Esophagus muscularis mucosa (tissue), 4 donors: ENCODE results near the gene NCOA6. TPM values are rescaled to one million over a fixed set of nuclear protein-coding genes. Genes with fewer than 3 reads are reported as not detected.
A peak's percentile ranks its signal among the peaks of the same experiment; 100 is the strongest.

Experiments
- DNase-seq: peaks from one replicate; pipeline ENCODE4 v3.0.0-alpha.2; 2017; ENCODE audit errors: extremely low spot score
- H3K27ac ChIP-seq, 4 donors: fragments of 200-600 bp; sonication (generic); replicated peaks in 1 of 4; 1 replicate in 3 of 4; 2 replicates in 1 of 4; pipeline ENCODE4 v1.5.1; 2016 to 2019; ENCODE audit warnings: mild to moderate bottlenecking in 1 of 4
- H3K27me3 ChIP-seq, 4 donors: fragments of 200-600 bp; sonication (generic); one replicate each; pipeline versions ENCODE4 v1.5.1 to v1.6.0; 2016 to 2019
- H3K36me3 ChIP-seq, 4 donors: fragments of 200-600 bp; sonication (generic); one replicate each; pipeline ENCODE4 v1.5.1; 2016 to 2019
- H3K4me1 ChIP-seq, 4 donors: fragments of 200-600 bp; sonication (generic); one replicate each; pipeline ENCODE4 v1.5.1; 2016 to 2019
- H3K4me3 ChIP-seq, 4 donors: fragments of 200-600 bp; sonication (generic); 1 replicate in 2 of 4; 2 replicates in 2 of 4; pipeline ENCODE4 v1.5.1; 2016 to 2019; ENCODE audit warnings: mild to moderate bottlenecking in 4 of 4, moderate library complexity in 1 of 4
- H3K9me3 ChIP-seq, 4 donors: fragments of 200-600 bp; sonication (generic); 1 replicate in 3 of 4; 2 replicates in 1 of 4; pipeline ENCODE4 v1.5.1; 2016 to 2019
- EP300 ChIP-seq: sonication (generic); formaldehyde crosslinking; IDR thresholded peaks from one replicate; pipeline ENCODE4 v1.6.1; 2017; ENCODE audit warnings: antibody characterized with exemption
- POLR2A ChIP-seq: fragments of 450-650 bp; IDR thresholded peaks from one replicate; pipeline ENCODE4 v1.6.1; 2017; ENCODE audit warnings: antibody characterized with exemption, moderate library complexity, mild to moderate bottlenecking, low read depth
- POLR2AphosphoS5 ChIP-seq, 2 donors: sonication (generic); formaldehyde crosslinking; IDR thresholded peaks; one replicate each; pipeline ENCODE4 v1.6.1; 2017; ENCODE audit warnings: antibody characterized with exemption in 2 of 2
- WGBS: methylation state at CpG from one replicate; pipeline ENCODE4 v1.1.5; 2018; 5-methylcytosine and 5-hydroxymethylcytosine counted together
- intact Hi-C: fragments of 100-400 bp; cut with DNase I; formaldehyde crosslinking; loops from one replicate; pipeline ENCODE4 v1.15.1; 2023
- total RNA-seq, 4 donors: library from RNA; depleted of rRNA; stranded (reverse); fragments of >200 nt; gene quantifications; one replicate each; pipeline versions ENCODE4 v1.1.0 to v1.2.1, GENCODE V29; 2016
- TF ChIP-seq, protein P1 (sequence below), 3 experiments: fragments of 200-600 bp in 2 of 3; fragments of 450-650 bp in 1 of 3; sonication (generic) in 2 of 3; IDR thresholded peaks; one replicate each; pipeline ENCODE4 v1.5.1; 2017 to 2019; ENCODE audit warnings: antibody characterized with exemption in 3 of 3, mild to moderate bottlenecking in 2 of 3, moderate library complexity in 1 of 3

Gene NCOA6
- total RNA-seq, 4 donors from 2014 or later = 14.9 to 30.2 (median 23.3) TPM

DNA sequence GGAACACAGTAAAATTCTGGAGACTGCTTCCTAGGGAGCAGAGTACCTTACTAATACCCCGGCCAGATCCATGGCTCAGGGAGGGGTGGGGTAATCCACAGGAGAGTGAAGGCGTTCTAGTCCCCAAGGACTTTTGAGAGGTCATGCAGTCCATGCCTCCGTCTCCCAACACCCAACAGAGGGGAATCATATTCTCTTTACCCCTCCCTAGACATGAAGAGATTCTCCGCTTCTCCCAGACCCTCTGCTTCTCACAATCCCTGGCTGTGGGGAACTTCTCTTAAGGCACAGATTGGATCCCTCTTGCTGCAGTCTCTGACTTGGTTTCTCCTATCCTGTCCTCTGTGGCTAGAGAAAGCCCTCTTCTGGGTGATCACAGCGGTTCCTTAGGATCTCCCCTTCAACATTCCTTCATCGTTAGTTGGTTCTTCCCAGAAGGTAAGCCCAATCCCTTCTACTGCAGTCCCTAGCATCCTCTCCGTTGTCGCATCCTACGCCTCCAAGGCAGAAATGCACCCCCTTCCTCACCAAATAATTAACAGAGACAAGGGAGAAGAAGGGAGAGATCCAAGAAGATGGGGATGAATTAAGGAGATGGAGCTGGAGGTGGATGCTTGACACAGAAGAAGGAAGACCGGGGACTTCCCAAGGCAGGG lies 46.6 kb upstream of the NCOA6 start:
- Histone ChIP-seq H3K27ac (peak overlapping the region; percentile 80 to 87 (median 82)), H3K4me3 (peak overlapping the region; percentile 72 to 88 (median 80)), H3K4me1 (peaks cover 24 to 56% (median 45%) of the 10 kb centered on the region in 4 donors), H3K27me3 (no peaks in the 10 kb centered on the region), H3K36me3 (no peaks in the 10 kb centered on the region), H3K9me3 (no peaks in the 10 kb centered on the region)
- no peak for DNase-seq
- intact Hi-C loops = loop anchor here (5.0 kb wide), 2 partner anchors 40 to 220 kb away; partner anchors contain the start of gene TRPC4AP
- TF ChIP-seq POLR2A (no peak), EP300 (peak; percentile 1)
- WGBS = 52% methylated on average over 10 of the region's 10 CpGs

DNA sequence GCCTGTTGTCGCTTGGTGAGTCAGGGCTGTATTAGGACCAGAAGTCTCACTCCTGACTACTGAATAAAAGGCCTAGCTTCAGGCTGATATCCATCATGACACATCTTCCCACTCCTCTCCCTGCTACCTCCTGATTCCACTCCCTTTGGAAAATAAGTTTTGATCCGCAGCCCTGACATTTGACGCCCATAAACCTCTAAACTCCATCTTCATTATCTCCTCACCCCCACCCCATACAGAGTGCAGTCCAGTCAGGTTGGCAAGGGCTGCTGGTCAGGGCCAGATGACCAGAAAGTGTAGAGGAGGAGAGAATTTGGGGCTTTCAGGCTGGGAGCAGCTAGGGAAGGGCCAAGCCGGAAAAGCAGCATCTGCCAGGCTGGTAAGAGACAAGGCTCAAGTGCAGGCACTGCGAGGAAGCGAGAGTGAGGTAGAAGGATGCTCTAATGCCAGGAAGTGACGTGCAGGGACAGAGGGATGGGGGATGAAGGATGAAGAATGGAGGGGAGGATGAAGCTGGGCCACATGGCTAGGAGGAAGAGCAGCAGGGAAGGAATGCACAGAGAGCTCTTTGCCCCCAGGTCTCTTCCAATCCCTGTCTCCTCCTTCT lies 46.0 kb upstream of the NCOA6 start:
- no peaks in the 10 kb centered on the region for H3K27me3 ChIP-seq
- no peak for TF ChIP-seq POLR2AphosphoS5 (IDR thresholded peaks at IDR 0.05)
- TF ChIP-seq POLR2A = no peak
- TF ChIP-seq EP300 = no peak
- TF ChIP-seq, protein P1, sequence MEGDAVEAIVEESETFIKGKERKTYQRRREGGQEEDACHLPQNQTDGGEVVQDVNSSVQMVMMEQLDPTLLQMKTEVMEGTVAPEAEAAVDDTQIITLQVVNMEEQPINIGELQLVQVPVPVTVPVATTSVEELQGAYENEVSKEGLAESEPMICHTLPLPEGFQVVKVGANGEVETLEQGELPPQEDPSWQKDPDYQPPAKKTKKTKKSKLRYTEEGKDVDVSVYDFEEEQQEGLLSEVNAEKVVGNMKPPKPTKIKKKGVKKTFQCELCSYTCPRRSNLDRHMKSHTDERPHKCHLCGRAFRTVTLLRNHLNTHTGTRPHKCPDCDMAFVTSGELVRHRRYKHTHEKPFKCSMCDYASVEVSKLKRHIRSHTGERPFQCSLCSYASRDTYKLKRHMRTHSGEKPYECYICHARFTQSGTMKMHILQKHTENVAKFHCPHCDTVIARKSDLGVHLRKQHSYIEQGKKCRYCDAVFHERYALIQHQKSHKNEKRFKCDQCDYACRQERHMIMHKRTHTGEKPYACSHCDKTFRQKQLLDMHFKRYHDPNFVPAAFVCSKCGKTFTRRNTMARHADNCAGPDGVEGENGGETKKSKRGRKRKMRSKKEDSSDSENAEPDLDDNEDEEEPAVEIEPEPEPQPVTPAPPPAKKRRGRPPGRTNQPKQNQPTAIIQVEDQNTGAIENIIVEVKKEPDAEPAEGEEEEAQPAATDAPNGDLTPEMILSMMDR (IDR thresholded peaks at IDR 0.05) = no peak
- H3K4me3 ChIP-seq = peak overlapping the region; percentile 72 to 88 (median 80)
- peak overlapping the region in 3 of 4 donors; percentile 80 to 87 (median 82) for H3K27ac ChIP-seq
- H3K36me3 ChIP-seq = no peaks in the 10 kb centered on the region
- 98% methylated on average over 7 of the region's 7 CpGs for WGBS
- peaks cover 24 to 53% (median 45%) of the 10 kb centered on the region in 4 donors for H3K4me1 ChIP-seq
- intact Hi-C loops = loop anchor here (5.0 kb wide), 2 partner anchors 39 to 221 kb away; partner anchors contain the start of gene TRPC4AP
- H3K9me3 ChIP-seq = no peaks in the 10 kb centered on the region
- DNase-seq = no peak

DNA sequence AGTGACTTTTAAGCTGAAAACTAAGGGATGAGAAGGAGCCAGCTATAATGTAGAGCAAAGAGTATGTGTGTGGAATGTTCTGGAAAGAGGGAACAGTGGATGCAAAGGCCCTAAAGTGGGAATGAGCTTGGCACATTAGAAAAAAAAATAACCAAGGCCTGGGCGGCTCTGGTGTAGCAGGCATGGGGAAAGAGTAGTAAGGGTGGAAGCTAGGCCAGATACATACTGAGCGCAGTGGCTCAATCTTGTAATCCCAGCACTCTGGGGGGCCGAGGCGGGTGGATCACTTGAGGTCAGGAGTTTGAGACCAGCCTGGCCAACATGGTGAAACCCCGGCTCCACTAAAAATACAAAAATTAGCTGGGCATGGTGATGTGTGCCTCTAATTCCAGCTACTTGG lies 38.8 kb upstream of the NCOA6 start:
- Histone ChIP-seq H3K4me3 (no peak overlapping the region), H3K4me1 (peaks cover 4 to 17% (median 6%) of the 10 kb centered on the region in 4 donors), H3K36me3 (peaks cover 8 to 46% (median 22%) of the 10 kb centered on the region in 4 donors), H3K27me3 (no peaks in the 10 kb centered on the region), H3K9me3 (no peaks in the 10 kb centered on the region), H3K27ac (no peak overlapping the region)
- 99% methylated on average over 5 of the region's 5 CpGs for WGBS
- peak; percentile 53 for DNase-seq
- intact Hi-C loops = no loop called here
- no peak for TF ChIP-seq POLR2AphosphoS5 (IDR thresholded peaks at IDR 0.05)

DNA sequence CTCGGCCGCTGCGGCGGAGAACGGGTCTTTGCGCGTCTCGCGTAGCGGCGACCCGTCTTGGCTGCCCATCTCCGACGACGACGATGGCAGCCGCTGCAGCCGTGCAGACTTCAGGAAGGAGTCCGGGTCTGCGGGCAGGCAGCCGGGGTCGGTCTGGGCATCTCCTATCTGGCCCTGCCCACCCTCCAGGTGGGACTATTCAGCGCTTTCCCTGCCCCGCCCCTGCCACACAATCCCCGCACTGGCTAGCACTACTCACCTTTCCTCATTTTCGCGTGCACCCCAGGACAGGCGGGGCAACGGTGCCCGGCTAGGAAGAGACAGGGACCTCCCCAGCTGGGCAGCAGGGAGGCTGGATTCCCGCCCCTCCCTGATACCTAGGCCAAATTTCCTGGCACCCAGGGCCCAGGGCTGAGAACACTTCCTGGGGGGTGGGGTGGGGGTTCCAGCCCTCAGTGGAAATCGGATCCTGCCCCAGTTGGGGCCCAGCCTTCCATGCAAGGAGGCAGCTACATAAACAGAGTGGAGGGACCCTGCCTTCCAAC lies 38.0 kb upstream of the NCOA6 start:
- Histone ChIP-seq H3K4me1 (peaks cover 4 to 17% (median 6%) of the 10 kb centered on the region in 4 donors), H3K27ac (no peak overlapping the region), H3K9me3 (no peaks in the 10 kb centered on the region), H3K27me3 (no peaks in the 10 kb centered on the region), H3K4me3 (no peak overlapping the region), H3K36me3 (peaks cover 8 to 53% (median 25%) of the 10 kb centered on the region in 4 donors)
- intact Hi-C loops = no loop called here
- DNase-seq = peak; percentile 29
- TF ChIP-seq, protein P1 (IDR thresholded peaks at IDR 0.05) = no peak
- TF ChIP-seq POLR2AphosphoS5 (IDR thresholded peaks at IDR 0.05) (no peak), EP300 (no peak), POLR2A (no peak)
- 70% methylated on average over 17 of the region's 32 CpGs for WGBS

DNA sequence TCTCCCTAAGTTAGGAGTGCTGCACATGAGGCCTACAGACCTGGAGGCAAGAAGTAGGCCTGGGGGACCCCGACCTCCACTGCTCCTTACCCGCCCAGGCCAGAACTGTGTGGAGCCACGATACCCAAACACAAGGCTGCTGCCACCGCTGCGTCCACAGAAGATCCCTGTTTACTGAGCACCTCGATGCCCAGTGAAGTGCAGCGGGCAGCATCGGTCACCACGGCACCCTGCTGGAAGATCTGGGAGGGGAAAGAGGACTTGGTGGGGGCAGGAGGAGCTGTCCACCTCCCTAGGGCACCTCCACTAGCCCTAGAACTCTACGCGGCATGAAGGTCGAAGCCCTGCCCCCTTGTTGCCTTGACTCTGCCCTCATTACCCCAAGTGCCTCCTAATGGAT lies 37.3 kb upstream of the NCOA6 start:
- DNase-seq = peak; percentile 64
- no peak overlapping the region for H3K27ac ChIP-seq
- peaks cover 4 to 17% (median 6%) of the 10 kb centered on the region in 4 donors for H3K4me1 ChIP-seq
- no peaks in the 10 kb centered on the region for H3K9me3 ChIP-seq
- H3K27me3 ChIP-seq = no peaks in the 10 kb centered on the region
- no peak overlapping the region for H3K4me3 ChIP-seq
- intact Hi-C loops = no loop called here
- H3K36me3 ChIP-seq = peaks cover 8 to 60% (median 29%) of the 10 kb centered on the region in 4 donors
- 93% methylated on average over 12 of the region's 12 CpGs for WGBS
- TF ChIP-seq POLR2A (no peak), EP300 (no peak), POLR2AphosphoS5 (IDR thresholded peaks at IDR 0.05) (no peak)
- TF ChIP-seq, protein P1 (IDR thresholded peaks at IDR 0.05) = no peak
